Effector CD8-positive, alpha-beta T cell (primary cell): ENCODE results near the gene CELSR1.
"Not testable (repeated sequence)": the region's sequence is repeated elsewhere in the genome, so short reads cannot be mapped to it uniquely, and the experiment has no call there.

ENCODE experiments used
- DNase-seq: peaks from one replicate; lab custom pipeline; 2025; lab: John Stamatoyannopoulos, UW

CELSR1 gene

DNA sequence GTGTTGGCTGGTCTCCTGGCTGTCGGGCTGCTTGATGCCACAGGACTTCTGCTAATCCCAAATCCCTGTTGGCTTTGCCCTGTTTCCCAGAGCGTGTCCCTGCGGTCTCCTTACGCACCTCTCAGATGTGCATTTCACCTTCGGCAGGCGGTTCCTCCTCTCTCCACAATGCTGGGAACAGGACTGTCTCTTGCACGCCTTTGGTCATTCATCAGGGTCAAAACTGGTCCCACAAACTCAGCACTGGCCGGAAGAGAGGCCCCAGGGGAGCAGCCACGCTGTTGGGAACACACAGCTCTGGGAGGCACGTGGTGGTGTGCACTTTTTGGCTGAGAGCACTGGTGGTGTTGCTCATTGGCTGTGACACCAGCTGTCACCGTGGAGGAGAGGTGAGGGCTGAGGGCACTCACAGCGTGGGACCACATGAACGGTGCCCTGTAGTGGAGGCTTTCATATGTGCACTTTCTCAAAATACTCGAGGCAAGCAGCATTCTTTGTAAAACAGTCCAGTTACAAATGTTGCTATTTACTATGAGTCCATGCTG, 217.2 kb downstream of the CELSR1 start:
- no peak for DNase-seq

DNA sequence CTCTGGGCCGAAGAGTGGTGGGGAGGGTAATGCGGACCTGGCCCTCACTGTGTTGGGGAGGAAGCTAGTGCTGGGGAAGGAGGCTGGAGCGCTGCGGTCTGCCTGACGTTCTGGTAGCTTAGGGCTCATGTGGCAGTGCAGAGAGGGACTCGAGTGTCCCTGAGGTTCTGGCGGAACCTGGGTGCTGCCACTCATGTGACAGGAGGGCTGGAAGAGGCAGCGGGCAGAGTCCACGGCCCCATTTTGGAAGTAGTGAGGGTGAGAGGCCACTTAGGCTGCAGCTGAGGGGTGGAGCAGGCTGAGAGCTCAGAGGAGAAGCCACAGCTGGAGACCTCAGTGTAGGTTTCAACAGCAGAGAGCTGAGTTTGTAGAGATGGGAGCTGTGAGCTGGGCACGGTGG, 218.1 kb downstream of the CELSR1 start:
- DNase-seq = no peak

DNA sequence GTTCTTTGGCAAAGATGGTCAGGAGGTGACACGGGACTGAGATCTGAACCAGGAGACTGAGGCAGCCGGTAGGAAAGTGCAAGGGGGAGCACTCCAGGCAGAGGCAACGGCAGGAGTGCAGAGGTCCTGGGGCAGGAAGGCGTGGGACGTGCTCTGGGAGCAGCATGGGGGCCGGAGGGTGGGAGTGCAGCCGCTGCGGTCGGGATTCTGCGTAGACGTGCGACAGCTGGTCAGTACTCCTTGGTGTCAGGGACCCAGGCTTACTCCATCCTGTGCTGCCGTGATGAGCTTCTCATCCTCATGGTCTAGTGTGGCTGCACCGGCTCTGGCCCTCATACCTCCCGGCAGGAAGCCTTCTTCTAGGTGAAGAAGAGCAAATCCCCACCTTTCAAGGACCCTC, 218.8 kb downstream of the CELSR1 start:
- DNase-seq = no peak

DNA sequence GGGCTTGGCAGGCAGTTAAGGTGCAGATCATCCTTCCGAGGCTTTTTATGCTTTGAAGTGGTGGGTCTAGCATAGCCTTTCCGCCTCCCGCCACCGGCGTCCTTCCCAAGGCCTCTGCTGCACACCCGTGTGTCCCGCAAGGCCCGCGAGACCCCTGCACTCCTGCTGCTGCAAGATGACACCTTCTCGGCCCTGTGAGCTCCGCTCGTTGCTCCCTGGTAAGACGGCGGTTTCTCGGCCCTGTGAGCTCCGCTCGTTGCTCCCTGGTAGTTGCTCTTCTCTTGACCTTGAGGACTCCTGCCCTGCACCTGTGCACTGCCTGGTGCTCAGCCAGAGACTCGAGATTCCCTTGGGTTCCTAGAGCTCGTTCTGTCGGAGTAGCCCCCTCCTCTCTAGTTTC, 219.8 kb downstream of the CELSR1 start:
- DNase-seq = no peak

DNA sequence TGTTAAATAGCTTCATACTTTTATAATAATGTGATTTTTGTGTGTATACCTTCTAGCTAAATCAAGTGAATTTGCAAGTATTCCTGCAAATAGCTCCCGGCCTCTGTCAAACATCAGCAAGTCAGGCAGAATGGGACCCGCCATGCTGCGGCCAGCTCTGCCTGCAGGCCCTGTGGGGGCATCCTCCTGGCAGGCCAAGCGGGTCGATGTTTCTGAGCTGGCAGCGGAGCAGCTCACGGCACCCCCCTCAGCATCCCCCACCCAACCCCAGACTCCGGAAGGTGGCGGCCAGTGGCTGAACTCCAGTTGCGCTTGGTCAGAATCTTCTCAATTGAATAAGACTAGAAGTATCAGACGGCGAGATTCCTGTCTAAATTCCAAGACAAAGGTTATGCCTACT, 221.4 kb downstream of the CELSR1 start:
- no peak for DNase-seq

DNA sequence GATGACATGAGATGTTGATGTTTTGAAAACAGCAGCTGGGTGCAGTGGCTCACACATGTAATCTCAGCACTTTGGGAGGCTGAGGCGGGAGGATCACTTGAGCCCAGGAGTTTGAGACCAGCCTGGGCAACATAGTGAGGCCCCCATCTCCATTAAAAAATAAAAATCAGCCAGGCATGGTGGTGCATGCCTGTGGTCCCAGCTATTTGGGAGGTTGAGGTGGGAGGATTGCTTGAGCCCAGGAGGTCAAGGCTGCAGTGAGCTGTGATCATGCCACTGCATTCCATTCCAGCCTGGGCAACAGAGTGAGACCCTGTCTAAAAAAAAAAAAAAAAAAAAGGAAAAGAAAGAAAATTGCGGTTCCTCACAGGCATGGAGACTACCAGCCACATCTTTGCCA, 224.6 kb downstream of the CELSR1 start:
- not testable (repeated sequence) for DNase-seq

DNA sequence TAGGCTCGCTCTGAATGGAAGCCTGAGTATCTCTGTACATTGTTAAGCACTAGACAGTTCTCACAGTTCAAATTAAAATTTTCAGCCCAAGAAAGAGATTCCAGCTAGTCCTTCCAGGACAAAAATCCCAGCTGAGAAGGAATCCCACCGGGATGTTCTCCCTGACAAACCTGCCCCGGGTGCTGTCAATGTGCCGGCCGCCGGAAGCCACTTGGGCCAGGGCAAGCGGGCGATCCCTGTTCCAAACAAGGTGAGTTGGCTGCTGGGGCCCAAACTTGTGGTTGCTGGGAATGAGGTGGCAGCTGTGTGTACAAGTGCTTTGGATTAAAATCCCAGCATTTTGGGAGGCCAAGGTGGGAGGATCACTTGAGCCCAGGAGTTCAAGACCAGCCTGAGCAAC, 225.4 kb downstream of the CELSR1 start:
- no peak for DNase-seq
